Smooth muscle cell (in vitro differentiated cells): ENCODE measurements around the gene FTCD. TPM values are rescaled to one million over a fixed set of nuclear protein-coding genes. Genes with fewer than 3 reads are reported as not detected.
A peak's percentile ranks its signal among the peaks of the same experiment; 100 is the strongest.

Experiments
- DNase-seq: peaks from one replicate; lab custom pipeline; 2025; ENCODE audit not compliant: unreplicated experiment; lab: John Stamatoyannopoulos, UW
- H2AFZ ChIP-seq: fragments of 200-600 bp; sonication (generic); 2 replicates; pipeline ENCODE4 v1.6.0; 2016; ENCODE audit warnings: antibody characterized with exemption, low read depth, mild to moderate bottlenecking
- H3F3A ChIP-seq: fragments of 200-600 bp; sonication (generic); 2 replicates; pipeline ENCODE4 v1.6.0; 2017; ENCODE audit warnings: antibody characterized with exemption, low read depth
- H3K27ac ChIP-seq: fragments of 200-600 bp; sonication (generic); 2 replicates; pipeline ENCODE4 v1.5.1; 2016; ENCODE audit warnings: low read depth, mild to moderate bottlenecking
- H3K27me3 ChIP-seq: fragments of 200-600 bp; sonication (generic); 2 replicates; pipeline ENCODE4 v1.6.1; 2016; ENCODE audit warnings: low read depth, mild to moderate bottlenecking
- H3K36me3 ChIP-seq: fragments of 200-600 bp; sonication (generic); 2 replicates; pipeline ENCODE4 v1.5.1; 2016; ENCODE audit warnings: low read depth
- H3K4me1 ChIP-seq: fragments of 200-600 bp; sonication (generic); 2 replicates; pipeline ENCODE4 v1.5.1; 2016; ENCODE audit warnings: low read depth
- H3K4me2 ChIP-seq: fragments of 200-600 bp; sonication (generic); 2 replicates; pipeline ENCODE4 v1.6.0; 2016; ENCODE audit warnings: mild to moderate bottlenecking
- H3K4me3 ChIP-seq: fragments of 200-600 bp; sonication (generic); 2 replicates; pipeline ENCODE4 v1.5.1; 2016; ENCODE audit warnings: mild to moderate bottlenecking
- H3K79me2 ChIP-seq: fragments of 200-600 bp; sonication (generic); 2 replicates; pipeline ENCODE4 v1.6.0; 2016; ENCODE audit warnings: low read depth, mild to moderate bottlenecking
- H3K9ac ChIP-seq: fragments of 200-600 bp; sonication (generic); 2 replicates; pipeline ENCODE4 v1.6.0; 2016; ENCODE audit warnings: low read depth
- H3K9me3 ChIP-seq: fragments of 200-600 bp; sonication (generic); replicated peaks from 2 replicates; pipeline ENCODE4 v1.5.1; 2016; ENCODE audit warnings: low read depth
- H4K20me1 ChIP-seq: fragments of 200-600 bp; sonication (generic); 2 replicates; pipeline ENCODE4 v1.6.0; 2016; ENCODE audit warnings: low read depth
- CTCF ChIP-seq: fragments of 200-600 bp; sonication (generic); IDR thresholded peaks from 2 replicates; pipeline ENCODE4 v1.5.1; 2017; ENCODE audit warnings: borderline replicate concordance, mild to moderate bottlenecking, antibody characterized with exemption; ENCODE audit not compliant: insufficient read depth, poor library complexity, severe bottlenecking
- WGBS: methylation state at CpG from one replicate; pipeline ENCODE4 v1.1.7; 2016; ENCODE audit warnings: low lambda C conversion rate; 5-methylcytosine and 5-hydroxymethylcytosine counted together
- polyA plus RNA-seq: library from polyadenylated mRNA; unstranded; fragments of >200 nt; fragmentation: Nextera tagmentation; extraction: Ambion mirVana; gene quantifications from 2 replicates; pipeline ENCODE4 v1.2.1, GENCODE V29; 2016
- total RNA-seq: library from RNA; depleted of rRNA; stranded (reverse); fragments of >200 nt; gene quantifications from 2 replicates; pipeline ENCODE4 v1.2.3, GENCODE V29; 2014

Gene FTCD
- total and polyA plus RNA-seq, 2 experiments from 2014 or later = 1.3 to 15.2 TPM

- Histone ChIP-seq H3K4me3 (peak overlapping the region; percentile 30), H3K9ac (no peak overlapping the region)
These were observed 1.9 kb downstream of the FTCD start for GRCh38 chr21:46153247-46154154.

GRCh38 chr21:46152927-46153246, 2.5 kb downstream of the FTCD start:
- no peaks in the 10 kb centered on the region for H3K9me3 ChIP-seq
- H3K79me2 ChIP-seq = no peaks in the 10 kb centered on the region
- WGBS = 68% methylated on average over 10 of the region's 18 CpGs
- H3K36me3 ChIP-seq = no peaks in the 10 kb centered on the region
- no peaks in the 10 kb centered on the region for H3F3A ChIP-seq
- H3K4me2 ChIP-seq = peak overlapping the region; percentile 75
- H3K27me3 ChIP-seq = no peaks in the 10 kb centered on the region
- no peak overlapping the region for H3K27ac ChIP-seq
- H2AFZ ChIP-seq = no peak overlapping the region
- no peak overlapping the region for H3K9ac ChIP-seq
- no peak for TF ChIP-seq CTCF
- peaks cover 9% of the 10 kb centered on the region for H3K4me1 ChIP-seq
- no peaks in the 10 kb centered on the region for H4K20me1 ChIP-seq
- no peak for DNase-seq
- H3K4me3 ChIP-seq = peak overlapping the region; percentile 30

More at GRCh38 chr21:46153247-46154154, 1.9 kb downstream of the FTCD start:
- H2AFZ ChIP-seq = no peak overlapping the region
- no peak for DNase-seq
- H3K27ac ChIP-seq = no peak overlapping the region
- no peaks in the 10 kb centered on the region for H3K79me2 ChIP-seq
- 45% methylated on average over 28 of the region's 33 CpGs for whole genome bisulfite sequencing
- no peaks in the 10 kb centered on the region for H3F3A ChIP-seq
- no peaks in the 10 kb centered on the region for H3K9me3 ChIP-seq
- no peaks in the 10 kb centered on the region for H3K36me3 ChIP-seq
- no peaks in the 10 kb centered on the region for H3K27me3 ChIP-seq
- peak overlapping the region; percentile 75 for H3K4me2 ChIP-seq
- H3K4me1 ChIP-seq = peaks cover 9% of the 10 kb centered on the region
- no peaks in the 10 kb centered on the region for H4K20me1 ChIP-seq
- TF ChIP-seq CTCF = peak; percentile 71

GRCh38 chr21:46151989-46152926, 3.1 kb downstream of the FTCD start:
- Histone ChIP-seq H3K27ac (no peak overlapping the region), H3K9ac (no peak overlapping the region), H3K4me1 (peaks cover 9% of the 10 kb centered on the region), H3K27me3 (no peaks in the 10 kb centered on the region), H3F3A (no peaks in the 10 kb centered on the region), H4K20me1 (no peaks in the 10 kb centered on the region), H3K4me2 (no peak overlapping the region), H2AFZ (no peak overlapping the region), H3K79me2 (no peaks in the 10 kb centered on the region), H3K4me3 (no peak overlapping the region), H3K36me3 (no peaks in the 10 kb centered on the region), H3K9me3 (no peaks in the 10 kb centered on the region)
- no peak for DNase-seq
- no peak for TF ChIP-seq CTCF
- 96% methylated on average over 42 of the region's 45 CpGs for WGBS
